Gastroesophageal sphincter (tissue), 3 donors: ENCODE results near the gene RTL10.

ENCODE experiments used
- CTCF ChIP-seq, 4 experiments: fragments of 200-600 bp in 2 of 4; fragments of 450-650 bp in 2 of 4; sonication (generic) in 1 of 4; IDR thresholded peaks; one replicate each; pipeline ENCODE4 v1.5.1; 2017 to 2019; ENCODE audit warnings: antibody characterized with exemption in 4 of 4, mild to moderate bottlenecking in 2 of 4, moderate library complexity in 2 of 4
- POLR2A ChIP-seq, 2 donors: fragments of 450-650 bp; IDR thresholded peaks; one replicate each; pipeline ENCODE4 v1.6.1; 2017; ENCODE audit warnings: antibody characterized with exemption in 2 of 2, mild to moderate bottlenecking in 2 of 2, moderate library complexity in 1 of 2

GRCh38 chr22:19845054-19845722 is 9.5 kb downstream of the RTL10 start:
- no peak for TF ChIP-seq CTCF (IDR thresholded peaks at IDR 0.05)
- no peak for TF ChIP-seq POLR2A (IDR thresholded peaks at IDR 0.05)
